ENCODE measurements around the gene PCCA. TPM values are rescaled to one million over a fixed set of nuclear protein-coding genes. Genes with fewer than 3 reads are reported as not detected.
A peak's percentile ranks its signal among the peaks of the same experiment; 100 is the strongest.
"Not testable (repeated sequence)": the region's sequence is repeated elsewhere in the genome, so short reads cannot be mapped to it uniquely, and the experiment has no call there.

The PCCA gene
- total RNA-seq, 1 donor from 2014 or later, result 33.4 TPM

DNA sequence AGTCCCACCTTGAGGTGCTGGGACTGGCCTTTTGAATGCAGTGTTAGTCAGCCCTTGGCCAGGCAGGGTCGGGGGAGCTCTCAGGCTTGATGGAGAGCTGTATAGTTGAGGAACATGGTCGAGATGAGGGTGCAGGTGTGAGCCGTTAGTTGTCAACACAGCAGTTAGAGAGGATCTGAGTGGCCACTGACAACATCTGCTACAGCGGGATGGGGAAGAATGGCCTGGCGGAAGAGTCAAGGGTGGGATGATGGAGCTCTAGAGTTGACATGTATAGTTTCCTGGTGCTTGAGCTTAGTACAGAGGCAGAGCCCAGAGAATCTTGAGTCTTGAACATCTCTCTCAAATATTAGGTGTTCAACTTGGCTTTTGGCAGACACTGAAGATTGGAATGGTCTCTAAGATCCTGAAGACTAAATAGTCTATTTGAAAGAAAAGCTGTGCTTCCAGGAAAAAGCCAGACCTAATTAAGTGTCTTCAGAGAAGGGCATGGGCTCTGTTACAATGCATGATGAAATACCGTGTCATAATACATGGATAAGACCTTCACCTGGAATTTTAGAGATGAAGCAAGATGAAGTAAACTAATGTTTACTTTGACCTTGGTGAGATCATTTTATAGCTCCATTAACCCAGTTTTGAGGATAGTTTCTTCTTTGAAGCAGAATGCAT lies 9.7 kb downstream of the PCCA start:
- H3K9me3 ChIP-seq, result no peaks in the 10 kb centered on the region
- no peak overlapping the region for H3K27ac ChIP-seq
- H3K4me3 ChIP-seq, result no peak overlapping the region
- intact Hi-C loops (cut with DNase I), result no loop called here
- DNase-seq (ENCODE audit: extremely low spot score in 2 of 2), result no peak
- H3K27me3 ChIP-seq, result no peaks in the 10 kb centered on the region
- no peak for TF ChIP-seq POLR2AphosphoS5 (IDR thresholded peaks at IDR 0.05; ENCODE audit: insufficient read depth in 1 of 2, low read depth in 1 of 2)
- no peak for TF ChIP-seq POLR2A (IDR thresholded peaks at IDR 0.05)
- TF ChIP-seq, protein P1, sequence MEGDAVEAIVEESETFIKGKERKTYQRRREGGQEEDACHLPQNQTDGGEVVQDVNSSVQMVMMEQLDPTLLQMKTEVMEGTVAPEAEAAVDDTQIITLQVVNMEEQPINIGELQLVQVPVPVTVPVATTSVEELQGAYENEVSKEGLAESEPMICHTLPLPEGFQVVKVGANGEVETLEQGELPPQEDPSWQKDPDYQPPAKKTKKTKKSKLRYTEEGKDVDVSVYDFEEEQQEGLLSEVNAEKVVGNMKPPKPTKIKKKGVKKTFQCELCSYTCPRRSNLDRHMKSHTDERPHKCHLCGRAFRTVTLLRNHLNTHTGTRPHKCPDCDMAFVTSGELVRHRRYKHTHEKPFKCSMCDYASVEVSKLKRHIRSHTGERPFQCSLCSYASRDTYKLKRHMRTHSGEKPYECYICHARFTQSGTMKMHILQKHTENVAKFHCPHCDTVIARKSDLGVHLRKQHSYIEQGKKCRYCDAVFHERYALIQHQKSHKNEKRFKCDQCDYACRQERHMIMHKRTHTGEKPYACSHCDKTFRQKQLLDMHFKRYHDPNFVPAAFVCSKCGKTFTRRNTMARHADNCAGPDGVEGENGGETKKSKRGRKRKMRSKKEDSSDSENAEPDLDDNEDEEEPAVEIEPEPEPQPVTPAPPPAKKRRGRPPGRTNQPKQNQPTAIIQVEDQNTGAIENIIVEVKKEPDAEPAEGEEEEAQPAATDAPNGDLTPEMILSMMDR (IDR thresholded peaks at IDR 0.05), result no peak
- H3K4me1 ChIP-seq, result peaks cover 43% of the 10 kb centered on the region
- no peaks in the 10 kb centered on the region for H3K36me3 ChIP-seq

DNA sequence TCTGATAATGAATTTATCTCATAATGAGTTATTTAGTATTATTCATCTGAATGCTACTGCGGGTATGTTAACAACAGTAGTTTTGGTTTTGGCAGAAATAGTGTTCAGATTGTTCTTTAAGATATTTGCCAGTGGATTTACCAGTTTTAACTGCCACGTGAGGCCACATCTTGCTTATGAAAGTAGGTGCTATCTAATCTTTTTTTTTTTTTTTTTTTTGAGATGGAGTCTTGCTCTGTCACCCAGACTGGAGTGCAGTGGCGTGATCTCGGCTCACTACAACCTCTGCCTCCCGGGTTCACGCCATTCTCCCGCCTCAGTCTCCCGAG lies 10.2 kb downstream of the PCCA start:
- H3K4me1 ChIP-seq, result peaks cover 43% of the 10 kb centered on the region
- intact Hi-C loops (cut with DNase I); H3K36me3 ChIP-seq; DNase-seq (ENCODE audit: extremely low spot score in 2 of 2); H3K27me3 ChIP-seq; H3K9me3 ChIP-seq; H3K4me3 ChIP-seq; H3K27ac ChIP-seq: not testable (repeated sequence)

DNA sequence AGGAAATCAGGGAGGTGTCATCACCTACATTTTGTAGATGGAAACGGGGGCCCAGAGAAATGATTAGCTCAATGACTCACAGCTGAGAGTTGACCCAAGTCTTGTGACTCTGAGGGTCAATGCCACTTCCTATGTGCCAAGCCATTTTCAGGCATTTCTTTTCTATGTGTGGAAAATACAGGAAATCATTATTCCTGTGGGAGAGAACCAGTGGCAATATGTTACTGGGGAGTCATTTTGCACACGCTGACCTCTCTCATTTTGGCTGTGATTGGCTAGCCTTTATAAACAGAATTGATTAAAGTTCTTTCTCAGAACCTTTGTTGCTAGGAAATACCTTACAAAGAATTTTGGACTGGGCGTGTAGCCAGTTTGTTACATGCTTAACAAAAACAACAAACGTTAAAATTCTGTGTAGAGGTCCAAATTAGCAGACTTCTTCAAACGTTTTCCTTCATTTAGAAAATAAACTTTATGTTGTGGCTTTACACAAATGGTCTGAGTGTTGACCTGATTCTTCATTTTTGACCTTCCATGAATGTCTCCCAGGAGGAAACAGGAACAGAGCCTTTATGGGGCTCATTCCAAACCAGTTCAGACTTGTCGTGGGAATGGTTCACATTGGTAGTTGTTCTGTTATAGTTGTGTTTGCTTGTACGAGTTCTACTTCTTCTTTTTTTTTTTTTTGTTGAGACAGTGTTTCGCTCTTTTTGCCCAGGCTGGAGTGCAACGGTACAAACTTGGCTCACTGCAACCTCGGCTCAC lies 11.4 kb downstream of the PCCA start:
- Histone ChIP-seq H3K27ac (peak overlapping the region; percentile 13), H3K36me3 (no peaks in the 10 kb centered on the region), H3K4me1 (peaks cover 43% of the 10 kb centered on the region), H3K9me3 (no peaks in the 10 kb centered on the region), H3K27me3 (no peaks in the 10 kb centered on the region), H3K4me3 (no peak overlapping the region)
- intact Hi-C loops (cut with DNase I), result no loop called here
- DNase-seq (ENCODE audit: extremely low spot score in 2 of 2), result no peak
- TF ChIP-seq POLR2AphosphoS5 (IDR thresholded peaks at IDR 0.05; ENCODE audit: insufficient read depth in 1 of 2, low read depth in 1 of 2) (peak in 1 of 2 donors; percentile 43), POLR2A (IDR thresholded peaks at IDR 0.05) (no peak)
- TF ChIP-seq, protein P1 (IDR thresholded peaks at IDR 0.05), result no peak

DNA sequence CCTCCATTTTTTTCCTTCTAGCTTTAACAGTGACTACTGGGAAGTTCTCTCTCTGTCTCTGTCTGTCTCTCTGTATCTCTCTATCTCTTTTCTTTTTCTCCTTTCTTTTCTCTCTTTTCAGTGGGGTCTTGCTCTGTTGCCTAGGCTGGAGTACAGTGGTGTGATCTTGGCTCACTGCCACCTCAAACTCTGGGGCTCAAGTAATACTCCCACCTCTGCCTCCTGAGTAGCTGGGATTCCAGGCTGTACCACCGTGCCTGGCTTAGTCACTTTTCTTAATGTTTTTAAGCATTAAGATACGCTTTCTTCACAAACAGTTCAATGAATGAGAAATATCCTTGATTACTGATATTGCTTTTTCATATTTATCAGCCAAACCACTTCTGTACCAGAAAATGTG lies 13.1 kb downstream of the PCCA start:
- no peaks in the 10 kb centered on the region for H3K36me3 ChIP-seq
- TF ChIP-seq, protein P1 (IDR thresholded peaks at IDR 0.05), result no peak
- TF ChIP-seq POLR2AphosphoS5 (IDR thresholded peaks at IDR 0.05; ENCODE audit: insufficient read depth in 1 of 2, low read depth in 1 of 2) (no peak), POLR2A (IDR thresholded peaks at IDR 0.05) (no peak)
- DNase-seq (ENCODE audit: extremely low spot score in 2 of 2), result no peak
- no peaks in the 10 kb centered on the region for H3K9me3 ChIP-seq
- H3K27ac ChIP-seq, result no peak overlapping the region
- no peak overlapping the region for H3K4me3 ChIP-seq
- peaks cover 47% of the 10 kb centered on the region for H3K4me1 ChIP-seq
- intact Hi-C loops (cut with DNase I), result no loop called here
- H3K27me3 ChIP-seq, result no peaks in the 10 kb centered on the region

DNA sequence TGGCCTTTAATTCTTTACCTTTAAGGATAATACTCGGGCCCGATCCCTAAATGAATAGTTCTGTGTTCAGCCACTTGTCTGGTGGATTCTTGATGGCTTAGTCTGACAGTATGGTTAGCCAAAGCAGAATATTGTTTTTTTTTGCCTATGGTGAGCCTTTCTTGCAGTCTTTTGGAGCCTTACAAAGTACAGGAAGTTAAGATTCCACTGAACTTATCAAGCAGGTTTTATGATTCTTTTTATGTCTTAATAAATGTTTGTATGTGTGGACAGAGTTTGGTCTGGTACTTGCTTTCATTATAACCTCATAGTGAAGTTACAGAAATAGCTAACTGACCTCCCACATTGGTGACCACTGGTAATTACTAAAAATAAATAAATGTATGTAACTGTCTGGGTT lies 17.1 kb downstream of the PCCA start:
- no peak overlapping the region for H3K27ac ChIP-seq
- intact Hi-C loops (cut with DNase I), result no loop called here
- TF ChIP-seq, protein P1 (IDR thresholded peaks at IDR 0.05), result no peak
- no peak for TF ChIP-seq POLR2A (IDR thresholded peaks at IDR 0.05)
- TF ChIP-seq POLR2AphosphoS5 (IDR thresholded peaks at IDR 0.05; ENCODE audit: insufficient read depth in 1 of 2, low read depth in 1 of 2), result no peak
- no peaks in the 10 kb centered on the region for H3K27me3 ChIP-seq
- no peaks in the 10 kb centered on the region for H3K9me3 ChIP-seq
- no peak for DNase-seq (ENCODE audit: extremely low spot score in 2 of 2)
- peaks cover 23% of the 10 kb centered on the region for H3K4me1 ChIP-seq
- no peaks in the 10 kb centered on the region for H3K36me3 ChIP-seq
- no peak overlapping the region for H3K4me3 ChIP-seq

All from vagina (tissue), 2 donors.